Common myeloid progenitor, CD34-positive (primary cell): ENCODE data around the gene SPECC1.
"Not testable (repeated sequence)": the region's sequence is repeated elsewhere in the genome, so short reads cannot be mapped to it uniquely, and the experiment has no call there.

Experiments
- CTCF ChIA-PET: fragments of 350-600 bp; sonication (Branson Sonifier 250); formaldehyde crosslinking; loops from one replicate; lab custom pipeline; 2021; ENCODE audit warnings: antibody characterized with exemption; lab: Charles Lee
- POLR2A ChIA-PET: fragments of 350-600 bp; sonication (Branson Sonifier 250); formaldehyde crosslinking; loops from one replicate; lab custom pipeline; 2021; ENCODE audit warnings: antibody characterized with exemption; lab: Charles Lee
- DNase-seq, 3 donors: peaks; one replicate each; pipeline versions ENCODE4 v3.0.0 to v3.0.0-alpha.2; 2013
- H3K27ac ChIP-seq, 2 experiments: 1 replicate in 1 of 2; 2 replicates in 1 of 2; pipeline ENCODE4 v1.7.0; 2013; ENCODE audit warnings: inconsistent platforms in 2 of 2, low read length in 2 of 2, mild to moderate bottlenecking in 2 of 2, low read depth in 1 of 2, moderate library complexity in 1 of 2; ENCODE audit not compliant: severe bottlenecking in 2 of 2, insufficient read depth in 1 of 2, poor library complexity in 1 of 2
- H3K27me3 ChIP-seq, 5 experiments: replicated peaks in 2 of 5; 1 replicate in 3 of 5; 2 replicates in 2 of 5; pipeline versions ENCODE4 v1.6.1 to v1.7.0; 2013; ENCODE audit warnings: low read length in 4 of 5, mild to moderate bottlenecking in 2 of 5, moderate library complexity in 2 of 5, inconsistent platforms in 1 of 5; ENCODE audit not compliant: insufficient read depth in 5 of 5, control insufficient read depth in 4 of 5
- H3K36me3 ChIP-seq, 4 experiments: 1 replicate in 2 of 4; 2 replicates in 2 of 4; pipeline versions ENCODE4 v1.6.1 to v1.7.0; 2013; ENCODE audit warnings: low read length in 3 of 4, control low read depth in 1 of 4, mild to moderate bottlenecking in 1 of 4; ENCODE audit not compliant: control insufficient read depth in 4 of 4, insufficient read depth in 4 of 4
- H3K4me1 ChIP-seq, 4 experiments: 1 replicate in 3 of 4; 2 replicates in 1 of 4; pipeline versions ENCODE4 v1.6.1 to v1.7.1; 2013; ENCODE audit warnings: low read length in 3 of 4, mild to moderate bottlenecking in 3 of 4, control low read depth in 1 of 4, inconsistent platforms in 1 of 4, moderate library complexity in 1 of 4; ENCODE audit not compliant: control insufficient read depth in 4 of 4, insufficient read depth in 4 of 4; ENCODE audit errors: control extremely low read depth in 1 of 4
- H3K4me3 ChIP-seq, 7 experiments: 1 replicate in 4 of 7; 2 replicates in 3 of 7; pipeline versions ENCODE4 v1.5.1 to v1.7.0; 2013; ENCODE audit warnings: mild to moderate bottlenecking in 7 of 7, low read length in 6 of 7, moderate library complexity in 6 of 7, inconsistent platforms in 2 of 7, low read depth in 2 of 7, control low read depth in 1 of 7; ENCODE audit not compliant: insufficient read depth in 4 of 7, control insufficient read depth in 1 of 7; ENCODE audit errors: extremely low read depth in 1 of 7
- H3K9me3 ChIP-seq, 5 experiments: 1 replicate in 4 of 5; 2 replicates in 1 of 5; pipeline versions ENCODE4 v1.6.1 to v1.7.1; 2013; ENCODE audit warnings: low read length in 4 of 5, mild to moderate bottlenecking in 2 of 5, inconsistent platforms in 1 of 5, low read depth in 1 of 5, moderate library complexity in 1 of 5; ENCODE audit not compliant: control insufficient read depth in 4 of 5, insufficient read depth in 2 of 5; ENCODE audit errors: control extremely low read depth in 1 of 5
- WGBS: methylation state at CpG from one replicate; pipeline ENCODE4 v1.1.5; 2013; ENCODE audit not compliant: insufficient coverage; 5-methylcytosine and 5-hydroxymethylcytosine counted together

SPECC1 gene

DNA sequence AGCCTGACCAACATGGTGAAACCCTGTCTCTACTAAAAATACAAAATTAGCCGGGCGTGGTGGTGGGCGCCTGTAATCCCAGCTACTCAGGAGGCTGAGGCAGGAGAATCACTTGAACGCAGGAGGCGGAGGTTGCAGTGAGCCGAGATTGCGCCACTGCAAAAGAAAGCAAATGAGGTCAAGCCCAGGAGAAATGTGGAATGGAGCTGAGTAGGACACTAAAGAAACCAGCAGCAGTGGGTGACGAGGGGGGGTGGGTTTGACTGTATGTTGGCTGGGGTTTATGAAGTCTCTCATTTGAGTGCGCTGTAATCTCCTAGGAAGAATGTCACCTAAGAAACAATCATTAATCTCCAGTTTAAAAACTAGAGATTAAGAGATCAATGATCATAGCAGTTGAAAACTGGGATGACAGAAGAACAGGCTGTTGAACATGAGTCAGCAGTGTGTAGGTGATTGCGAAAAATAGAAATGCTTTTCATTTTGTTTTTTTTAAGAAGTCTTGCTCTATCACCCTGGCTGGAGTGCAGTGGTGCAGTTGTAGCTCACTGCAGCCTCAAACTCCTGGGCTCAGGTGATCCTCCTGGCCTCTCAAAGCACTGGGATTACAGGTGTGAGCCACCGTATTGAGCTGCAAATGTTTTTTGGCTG is 218.7 kb downstream of the SPECC1 start:
- H3K4me3 ChIP-seq, DNase-seq, H3K4me1 ChIP-seq, POLR2A ChIA-PET, H3K27me3 ChIP-seq, H3K9me3 ChIP-seq, H3K27ac ChIP-seq: not testable (repeated sequence)
- CTCF ChIA-PET: interaction anchor here (0.8 to 5.4 kb wide), 15 partner anchors 10 to 234 kb away, joined by 3 to 27 read pairs (median 4); no protein-coding TSS in a partner anchor
- peaks cover 0 to 43% (median 23%) of the 10 kb centered on the region in 4 experiments for H3K36me3 ChIP-seq
- WGBS: 98% methylated on average over 8 of the region's 11 CpGs

DNA sequence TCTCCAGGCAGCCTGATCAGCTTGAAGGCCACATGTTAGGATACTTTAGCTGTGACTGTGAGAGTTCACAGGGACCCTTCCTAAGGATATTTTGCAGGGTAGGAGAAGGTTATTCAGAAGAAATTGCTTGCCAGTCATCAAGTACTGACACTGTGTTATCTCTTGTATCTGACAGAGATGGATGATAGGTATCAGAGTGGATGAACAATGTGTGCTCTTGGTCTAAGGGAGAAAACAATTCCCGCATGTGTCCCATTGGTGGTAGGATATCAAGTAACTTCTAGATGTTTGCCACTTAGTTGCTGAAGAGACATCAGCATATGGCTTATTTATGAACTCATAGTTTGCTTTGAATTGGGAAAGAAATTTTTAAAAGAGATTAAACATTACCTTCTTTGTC is 219.3 kb downstream of the SPECC1 start:
- Histone ChIP-seq H3K4me3 (no peak overlapping the region), H3K27ac (no peak overlapping the region), H3K36me3 (peaks cover 0 to 45% (median 23%) of the 10 kb centered on the region in 4 experiments), H3K4me1 (peaks cover 0 to 5% (median 0%) of the 10 kb centered on the region in 4 experiments), H3K27me3 (no peaks in the 10 kb centered on the region), H3K9me3 (no peaks in the 10 kb centered on the region)
- WGBS: 80% methylated on average over 1 of the region's 1 CpG
- DNase-seq: no peak
- ChIA-PET CTCF (interaction anchor here (1.3 to 5.4 kb wide), 7 partner anchors 9 to 107 kb away, joined by 3 to 27 read pairs (median 4); no protein-coding TSS in a partner anchor), POLR2A (no interaction called here)

DNA sequence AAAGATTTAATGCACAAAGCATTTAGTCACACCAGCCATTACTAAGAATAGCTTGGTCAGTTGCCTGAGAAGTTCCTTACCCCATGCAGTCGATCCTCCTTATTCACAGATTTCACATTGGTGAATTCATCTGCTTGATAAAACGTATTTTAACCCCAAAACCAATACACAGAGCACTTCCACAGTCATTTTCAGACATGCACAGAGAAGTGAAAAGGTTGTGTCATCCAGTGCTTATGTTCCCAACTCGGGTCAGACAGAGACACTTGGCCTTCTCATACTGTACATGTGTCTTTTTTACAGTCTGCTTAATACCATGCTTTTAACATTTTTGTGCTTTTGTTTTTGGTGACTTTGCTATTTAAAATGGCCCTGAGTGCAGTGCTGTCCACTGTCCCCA is 219.7 kb downstream of the SPECC1 start:
- H3K4me3 ChIP-seq: no peak overlapping the region
- H3K36me3 ChIP-seq: peaks cover 0 to 47% (median 27%) of the 10 kb centered on the region in 4 experiments
- no peak overlapping the region for H3K27ac ChIP-seq
- 100% methylated on average over 2 of the region's 3 CpGs for WGBS
- POLR2A ChIA-PET: no interaction called here
- no peak for DNase-seq
- H3K27me3 ChIP-seq: no peaks in the 10 kb centered on the region
- no peaks in the 10 kb centered on the region for H3K9me3 ChIP-seq
- H3K4me1 ChIP-seq: peaks cover 0 to 5% (median 0%) of the 10 kb centered on the region in 4 experiments
- CTCF ChIA-PET: interaction anchor here (1.3 to 5.4 kb wide), 3 partner anchors 58 to 107 kb away, joined by 3 to 27 read pairs (median 15); no protein-coding TSS in a partner anchor

DNA sequence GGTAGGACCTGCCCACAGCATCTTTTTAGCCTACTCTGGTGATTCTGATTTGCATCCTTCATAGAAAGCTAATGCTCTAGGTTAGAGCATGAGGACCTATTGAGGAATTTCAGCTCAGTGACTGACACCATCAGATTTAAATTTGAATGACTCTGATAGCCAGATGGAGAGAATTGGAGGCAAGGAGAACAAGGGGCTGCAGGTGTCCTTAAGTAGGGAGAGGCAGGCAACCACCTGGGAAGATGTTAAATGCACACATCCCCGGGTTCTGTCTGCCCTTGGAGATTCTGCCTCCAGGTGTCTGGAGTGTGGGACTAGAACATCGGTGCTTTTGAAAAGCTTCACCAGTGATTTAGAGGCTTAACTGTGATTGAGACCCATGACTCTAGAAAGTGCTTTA is 221.8 kb downstream of the SPECC1 start:
- Histone ChIP-seq H3K4me3 (no peak overlapping the region), H3K4me1 (peaks cover 0 to 5% (median 0%) of the 10 kb centered on the region in 4 experiments), H3K9me3 (no peaks in the 10 kb centered on the region), H3K27me3 (no peaks in the 10 kb centered on the region), H3K27ac (no peak overlapping the region), H3K36me3 (peaks cover 2 to 62% (median 35%) of the 10 kb centered on the region in 4 experiments)
- 100% methylated on average over 1 of the region's 2 CpGs for WGBS
- ChIA-PET CTCF (no interaction called here), POLR2A (no interaction called here)
- no peak for DNase-seq

DNA sequence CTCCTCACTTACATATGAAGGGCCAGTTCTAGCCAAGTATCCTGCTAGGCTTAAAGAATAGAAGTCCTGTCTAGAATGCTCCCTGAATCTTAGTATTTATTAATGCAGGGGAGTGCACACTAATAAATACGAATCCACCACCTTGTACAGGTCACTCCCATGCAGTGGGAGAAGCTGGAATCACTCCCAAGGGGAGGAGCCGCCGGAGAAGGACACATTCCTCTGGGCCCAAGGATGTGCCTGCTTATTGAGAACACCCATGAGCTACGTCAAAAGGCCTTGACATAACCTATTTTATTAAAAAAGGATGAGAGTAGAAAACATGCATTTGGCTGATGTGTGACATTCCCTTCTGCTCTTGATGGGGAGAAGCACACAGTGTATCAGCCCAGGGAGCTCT is 223.5 kb downstream of the SPECC1 start:
- no peaks in the 10 kb centered on the region for H3K27me3 ChIP-seq
- H3K27ac ChIP-seq: no peak overlapping the region
- H3K9me3 ChIP-seq: no peaks in the 10 kb centered on the region
- peaks cover 2 to 61% (median 35%) of the 10 kb centered on the region in 4 experiments for H3K36me3 ChIP-seq
- peaks cover 0 to 5% (median 0%) of the 10 kb centered on the region in 4 experiments for H3K4me1 ChIP-seq
- ChIA-PET POLR2A (no interaction called here), CTCF (interaction anchor here (2.5 kb wide), 1 partner anchor 9 kb away, joined by 5 read pairs; no protein-coding TSS in a partner anchor)
- 100% methylated on average over 4 of the region's 4 CpGs for WGBS
- DNase-seq: no peak
- H3K4me3 ChIP-seq: no peak overlapping the region

DNA sequence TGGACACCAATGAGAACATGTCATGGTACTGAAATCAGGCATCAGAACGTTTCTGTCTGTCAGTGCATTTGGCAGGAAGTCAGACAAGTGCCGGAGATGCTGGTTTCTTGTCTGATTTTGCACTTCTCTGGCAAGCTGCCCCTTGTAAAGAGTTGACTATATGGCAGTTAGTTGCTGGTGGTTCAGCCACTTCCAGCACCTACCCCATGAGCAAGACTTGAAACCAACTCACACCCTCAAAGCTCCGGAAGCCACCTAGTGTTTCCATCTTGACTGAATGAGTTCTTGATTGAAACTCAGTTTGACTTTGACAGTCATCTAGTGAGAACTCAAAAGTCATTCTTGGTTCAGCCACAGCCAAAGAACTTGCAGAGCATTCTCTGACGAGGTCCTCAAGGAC is 225.1 kb downstream of the SPECC1 start:
- Histone ChIP-seq H3K4me1 (no peaks in the 10 kb centered on the region), H3K4me3 (no peak overlapping the region), H3K9me3 (no peaks in the 10 kb centered on the region), H3K27me3 (no peaks in the 10 kb centered on the region), H3K27ac (no peak overlapping the region), H3K36me3 (peaks cover 2 to 52% (median 29%) of the 10 kb centered on the region in 4 experiments)
- POLR2A ChIA-PET: no interaction called here
- 60% methylated on average over 3 of the region's 4 CpGs for WGBS
- CTCF ChIA-PET: interaction anchor here (1.0 to 1.5 kb wide), 3 partner anchors 10 to 50 kb away, joined by 3 to 4 read pairs (median 4); no protein-coding TSS in a partner anchor
- DNase-seq: no peak

- ChIA-PET CTCF (interaction anchor here (1.1 to 1.6 kb wide), 3 partner anchors 9 to 114 kb away, joined by 4 to 5 read pairs (median 4); no protein-coding TSS in a partner anchor), POLR2A (no interaction called here)
- Histone ChIP-seq H3K4me3 (no peak overlapping the region), H3K27ac (no peak overlapping the region), H3K4me1 (no peaks in the 10 kb centered on the region), H3K27me3 (no peaks in the 10 kb centered on the region), H3K36me3 (peaks cover 2 to 44% (median 27%) of the 10 kb centered on the region in 4 experiments), H3K9me3 (no peaks in the 10 kb centered on the region)
- no peak for DNase-seq
- 97% methylated on average over 4 of the region's 6 CpGs for WGBS
Observed at GRCh38 chr17:20235747-20236146, 226.6 kb downstream of the SPECC1 start.
